ENCODE results near the gene LTB4R. TPM values are rescaled to one million over a fixed set of nuclear protein-coding genes. Genes with fewer than 3 reads are reported as not detected.

The LTB4R gene
- total RNA-seq, 1 donor from 2014 or later = 1.4 TPM

DNA sequence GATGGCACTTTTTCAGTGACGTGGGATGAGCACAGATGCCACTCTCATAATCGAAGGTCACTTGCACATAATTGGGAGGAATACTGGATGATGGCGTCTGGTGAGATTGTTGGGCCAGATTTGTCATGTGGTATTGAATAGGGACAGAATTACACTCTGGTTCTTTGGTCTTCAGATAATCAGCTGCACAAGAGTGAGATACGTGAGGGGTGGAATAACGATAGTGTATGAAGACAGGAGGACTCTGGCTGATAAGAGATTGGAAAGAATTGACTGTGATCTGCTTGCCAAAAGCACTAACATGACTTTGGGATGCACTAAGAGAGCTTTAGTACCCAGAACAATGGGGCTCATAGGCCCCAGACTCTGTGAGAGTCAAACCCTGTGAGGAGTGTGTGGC, 32.9 kb upstream of the LTB4R start:
- DNase-seq (ENCODE audit: low spot score) = no peak

DNA sequence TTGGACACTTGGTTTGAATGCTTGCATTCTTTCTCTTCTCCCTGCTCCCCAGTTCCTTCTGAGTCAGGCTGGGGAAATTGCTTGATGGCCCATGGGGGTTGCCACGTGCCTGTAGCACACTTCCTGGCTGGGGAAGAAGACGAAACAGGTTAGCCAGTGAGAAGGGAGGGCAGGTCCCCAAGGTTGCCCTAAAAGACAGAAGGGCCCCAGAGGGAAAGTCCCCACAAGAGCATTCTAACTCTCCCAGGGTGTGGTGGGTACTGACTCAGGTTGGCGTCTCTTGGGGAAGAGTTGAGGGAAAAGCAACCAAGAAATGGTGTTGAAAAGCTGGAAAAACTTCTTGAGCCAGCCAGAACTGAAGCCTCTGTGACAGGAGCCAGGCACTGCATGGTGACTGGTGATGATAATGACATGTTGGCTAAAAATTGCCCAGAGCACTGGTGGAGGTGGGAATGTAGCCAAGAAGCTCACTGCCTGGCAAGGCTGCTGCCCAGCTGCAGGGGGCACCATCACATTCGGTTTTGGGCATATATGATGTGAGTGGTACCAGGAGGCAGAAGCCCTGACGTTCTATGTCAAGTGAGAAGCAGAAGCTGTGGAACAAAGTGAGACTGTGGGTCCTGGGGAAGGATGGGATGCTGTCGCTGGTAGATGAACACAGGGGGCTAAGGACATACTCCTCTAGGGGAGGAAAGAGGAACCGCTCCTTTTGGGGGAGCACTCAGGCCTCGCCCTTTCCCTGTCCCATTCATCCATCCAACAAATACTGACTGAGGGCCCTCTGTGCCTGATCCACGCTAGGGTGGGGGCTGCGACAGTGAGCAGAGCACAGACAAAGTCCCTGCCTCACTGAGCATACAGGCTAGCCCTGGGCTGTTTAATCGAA, 31.8 kb upstream of the LTB4R start:
- DNase-seq (ENCODE audit: low spot score) = no peak

DNA sequence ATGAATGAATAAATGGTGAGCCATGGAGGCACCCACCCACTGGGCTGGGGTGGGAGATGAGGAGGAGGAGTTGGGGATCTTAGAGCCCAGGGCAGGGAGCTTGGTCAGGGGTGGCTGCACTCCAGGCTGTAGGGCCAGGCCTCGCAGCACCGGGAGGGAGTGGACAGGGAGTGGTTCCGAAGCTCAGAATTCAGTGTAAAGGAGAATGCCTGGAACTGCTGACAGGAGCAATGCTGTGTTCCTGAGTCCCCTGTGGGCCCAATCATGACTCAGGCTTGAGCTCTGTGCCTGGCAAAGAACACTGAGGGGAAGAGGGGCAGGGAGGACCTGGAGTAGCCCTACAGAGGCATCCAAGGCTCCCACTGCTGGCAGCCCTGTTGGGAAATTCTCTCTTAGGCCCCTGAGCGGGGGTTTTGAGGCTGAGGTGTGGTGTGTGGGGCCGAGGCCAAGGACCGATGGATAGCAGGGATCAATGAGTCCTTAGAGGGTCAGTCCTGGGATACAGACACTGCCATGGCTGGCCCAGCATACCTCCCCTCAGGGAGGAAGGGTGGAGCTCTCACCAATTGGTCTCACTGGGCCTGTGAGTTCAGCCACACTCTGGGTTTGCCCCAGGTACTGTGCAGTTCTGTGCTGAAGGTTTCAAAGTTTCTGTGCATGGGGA, 30.4 kb upstream of the LTB4R start:
- peak; percentile 40 for DNase-seq (ENCODE audit: low spot score)

DNA sequence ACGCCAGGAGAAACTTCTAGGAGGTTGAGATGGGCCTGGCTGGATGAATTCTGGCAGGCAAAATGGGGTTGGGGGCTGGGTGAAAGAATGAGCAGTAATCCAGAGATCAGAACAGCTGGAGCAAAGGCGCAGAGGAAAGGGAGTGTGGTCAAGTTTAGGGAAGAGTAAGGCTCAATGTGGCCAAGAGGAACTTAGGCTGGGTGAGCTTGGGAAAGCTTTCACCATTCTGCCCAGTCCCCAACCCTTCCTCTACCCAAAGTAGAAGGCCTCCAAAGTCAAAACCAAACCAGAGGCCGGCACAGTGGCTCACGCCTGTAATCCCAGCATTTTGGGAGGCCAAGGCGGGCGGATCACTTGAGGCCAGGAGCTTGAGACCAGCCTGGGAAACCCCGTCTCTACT, 29.7 kb upstream of the LTB4R start:
- no peak for DNase-seq (ENCODE audit: low spot score)

DNA sequence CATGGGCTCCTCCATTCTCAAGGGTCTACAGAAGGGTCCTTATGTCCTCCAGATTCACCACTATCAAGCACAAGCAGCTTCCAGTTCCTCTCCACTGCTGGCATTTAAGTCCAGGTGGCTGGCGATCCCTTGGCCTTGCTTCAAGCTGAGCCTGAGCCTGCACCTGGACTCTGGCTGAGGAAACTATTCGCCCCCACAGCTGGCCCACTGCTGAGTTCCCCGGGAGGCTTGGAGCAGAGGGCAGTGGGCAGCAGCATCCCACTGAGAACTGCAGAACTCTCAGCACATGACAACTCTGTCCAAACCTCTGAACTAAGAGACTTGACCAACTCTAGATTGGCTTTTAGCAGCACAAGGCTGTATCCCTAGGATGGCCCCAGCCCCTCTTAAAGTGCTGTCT, 28.6 kb upstream of the LTB4R start:
- no peak for DNase-seq (ENCODE audit: low spot score)

DNA sequence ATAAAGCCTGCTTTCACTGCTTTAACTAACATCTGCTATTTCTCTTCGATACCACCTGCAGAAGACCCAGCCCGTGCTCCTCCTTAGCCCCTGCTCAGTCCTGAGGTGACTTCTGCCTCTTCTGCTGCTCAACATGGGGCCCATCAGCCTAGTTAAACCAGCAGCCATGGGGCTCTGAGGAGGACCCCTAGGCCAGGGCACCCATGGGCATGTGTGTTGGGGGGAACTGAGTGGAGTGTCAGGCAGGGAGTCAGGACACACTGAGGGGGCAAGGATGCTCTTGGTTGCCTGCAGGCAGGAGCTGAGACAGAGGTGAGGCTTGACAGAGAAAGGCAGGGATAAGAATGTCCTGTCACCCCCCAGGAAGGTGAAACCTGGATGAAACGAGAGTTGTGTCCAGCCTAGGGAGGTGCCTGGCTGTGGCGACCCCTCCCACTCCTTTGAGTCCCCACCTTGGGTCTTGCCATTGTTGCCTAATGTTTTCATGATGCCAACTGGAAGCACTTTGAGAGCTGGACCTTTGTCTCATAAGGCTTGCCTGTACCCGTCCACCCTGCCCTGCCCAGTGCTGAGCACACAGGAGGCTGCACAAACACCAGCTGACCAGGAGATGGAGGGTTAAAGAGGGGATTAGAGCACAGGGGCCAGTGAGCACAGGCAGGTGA, 27.4 kb upstream of the LTB4R start:
- no peak for DNase-seq (ENCODE audit: low spot score)

DNA sequence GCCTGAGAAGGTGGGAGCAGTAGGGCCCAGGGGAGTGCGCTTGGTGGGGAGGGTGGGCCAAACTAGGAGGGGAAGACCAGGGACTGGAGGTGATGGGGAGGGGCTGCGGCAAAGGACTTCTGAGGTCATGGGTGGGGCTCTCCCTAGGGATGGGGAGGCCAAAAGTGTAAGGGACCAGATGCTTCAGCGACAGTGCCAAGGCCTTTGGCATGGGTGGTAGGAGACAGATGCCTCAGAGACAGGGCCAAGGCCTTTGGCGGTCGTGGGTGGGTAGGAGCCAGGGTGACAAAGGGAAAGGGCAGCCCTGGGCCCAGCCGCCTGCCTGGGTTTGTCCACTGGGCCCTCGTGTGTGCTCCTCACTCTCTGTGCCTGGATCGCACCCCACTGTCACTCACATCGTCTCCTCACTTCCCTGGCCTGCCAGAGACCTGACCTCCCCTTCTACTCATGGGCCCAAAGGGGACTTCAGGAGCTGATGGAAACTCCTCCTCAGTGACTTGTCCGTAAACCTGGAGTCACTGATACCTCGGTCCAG, 26.7 kb upstream of the LTB4R start:
- no peak for DNase-seq (ENCODE audit: low spot score)

DNA sequence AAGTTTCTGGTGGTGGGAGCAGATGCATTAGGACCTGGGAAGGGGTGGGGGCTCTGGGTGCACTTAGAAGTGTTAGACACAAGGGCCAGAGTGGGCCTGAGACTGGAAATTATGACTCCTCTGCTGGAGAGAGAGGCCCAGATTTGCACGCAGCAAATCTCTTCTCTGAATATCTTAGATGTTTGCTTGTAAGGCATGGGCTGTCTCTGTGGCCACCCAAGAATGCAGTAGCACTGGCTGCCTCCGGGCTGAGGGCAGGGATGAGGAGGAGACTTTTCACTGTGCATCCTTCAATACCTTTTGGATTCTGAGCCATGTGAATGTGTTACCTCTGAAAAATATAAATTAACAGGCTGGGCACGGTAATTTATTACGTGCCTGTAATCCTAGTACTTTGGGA, 26.0 kb upstream of the LTB4R start:
- DNase-seq (ENCODE audit: low spot score) = peak; percentile 49

DNA sequence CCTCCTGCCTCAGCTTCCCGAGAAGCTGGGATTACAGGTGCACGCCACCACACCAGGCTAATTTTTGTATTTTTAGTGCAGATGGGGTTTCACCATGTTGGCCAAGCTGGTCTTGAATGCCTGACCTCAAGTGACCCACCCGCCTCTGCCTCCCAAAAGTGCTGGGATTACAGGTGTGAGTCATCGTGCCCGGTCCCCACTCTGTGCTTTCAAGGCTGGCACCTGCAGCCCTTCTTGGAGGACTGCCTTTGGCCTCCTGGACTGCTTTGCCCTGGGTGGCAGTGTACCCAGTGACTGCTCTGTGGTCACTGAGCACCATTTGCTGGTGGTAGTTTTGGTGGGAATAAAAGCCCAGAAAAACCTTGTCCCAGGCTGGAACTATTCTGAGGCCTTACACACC, 24.3 kb upstream of the LTB4R start:
- no peak for DNase-seq (ENCODE audit: low spot score)

DNA sequence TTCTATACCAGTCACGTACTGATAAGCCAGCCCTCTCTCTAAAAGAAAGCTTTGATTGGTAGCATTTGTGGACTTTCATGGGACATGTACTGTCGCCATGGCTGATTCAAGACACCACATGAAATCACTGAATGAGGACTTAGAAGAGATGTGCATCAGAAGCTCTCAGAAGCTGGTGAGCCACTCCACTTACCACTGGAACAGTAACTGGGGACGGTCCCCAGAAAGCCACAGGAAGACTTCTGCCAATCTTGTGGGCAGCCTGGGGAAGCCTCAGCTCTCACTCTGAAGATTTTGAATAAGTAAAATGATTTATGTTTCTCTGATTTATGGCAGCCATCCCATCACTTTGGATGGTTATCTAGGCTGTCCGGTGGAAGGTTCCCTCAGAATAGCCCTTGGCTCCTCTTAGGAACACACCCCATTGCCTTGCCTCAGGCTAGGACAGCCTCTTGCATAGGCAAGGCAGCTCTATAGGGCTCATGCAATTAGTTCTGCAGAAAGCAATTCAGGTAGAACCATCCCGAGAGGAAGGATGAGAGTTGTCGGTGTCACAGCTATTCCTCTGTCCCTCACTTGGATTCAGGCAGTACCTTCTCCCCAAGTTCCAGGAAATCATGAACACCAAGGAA, 21.5 kb upstream of the LTB4R start:
- no peak for DNase-seq (ENCODE audit: low spot score)

DNA sequence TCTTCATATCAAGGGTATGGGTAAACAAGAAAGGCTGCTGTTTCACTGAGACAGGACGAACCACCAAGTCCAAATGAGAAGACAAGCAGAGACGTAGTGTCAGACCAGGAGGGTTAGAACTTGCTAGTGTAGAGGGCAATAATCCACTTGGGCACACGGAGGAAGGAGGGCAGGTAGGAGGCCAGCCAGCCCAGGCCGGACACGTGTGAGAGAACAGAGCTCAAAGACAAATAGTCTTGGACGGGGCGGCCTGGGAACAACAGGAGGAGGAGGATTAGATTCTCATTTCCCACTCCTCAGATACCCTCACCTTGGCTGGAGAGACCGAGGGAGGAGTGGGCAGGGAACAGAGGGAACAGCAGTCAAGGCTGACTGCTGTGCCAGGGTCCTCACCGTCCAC, 20.6 kb upstream of the LTB4R start:
- no peak for DNase-seq (ENCODE audit: low spot score)

DNA sequence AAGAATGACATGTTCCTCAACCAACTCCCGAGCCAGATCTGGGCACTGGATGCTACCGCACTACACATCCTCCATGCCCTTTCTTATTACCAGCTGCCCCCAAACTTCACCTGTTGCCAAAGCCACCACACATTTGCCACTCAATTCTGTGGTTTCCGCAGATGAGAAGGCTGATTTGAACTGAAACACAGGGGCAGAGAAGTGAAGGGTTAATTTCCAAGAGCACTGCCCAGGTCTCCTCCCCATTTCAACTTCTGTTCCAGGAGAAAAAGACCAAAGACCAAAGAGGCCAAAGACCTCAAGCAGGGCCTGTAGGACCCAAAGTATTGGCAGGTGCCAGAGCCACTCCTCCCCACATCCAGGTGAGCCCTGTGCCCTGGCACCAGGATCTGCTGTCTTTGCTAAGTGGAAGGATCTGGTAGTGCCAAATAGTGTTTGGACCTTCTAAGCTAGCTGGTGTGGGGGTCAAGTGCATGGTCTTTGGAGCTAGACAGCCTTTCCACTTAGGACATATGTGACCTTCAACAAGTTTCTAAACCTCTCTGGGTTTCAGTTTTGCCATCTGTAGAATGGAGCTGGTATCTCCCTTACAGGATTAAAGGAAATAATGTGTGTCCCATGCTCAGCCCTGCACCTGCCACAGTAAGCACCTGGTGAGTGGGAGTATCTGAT, 19.7 kb upstream of the LTB4R start:
- DNase-seq (ENCODE audit: low spot score) = no peak

DNA sequence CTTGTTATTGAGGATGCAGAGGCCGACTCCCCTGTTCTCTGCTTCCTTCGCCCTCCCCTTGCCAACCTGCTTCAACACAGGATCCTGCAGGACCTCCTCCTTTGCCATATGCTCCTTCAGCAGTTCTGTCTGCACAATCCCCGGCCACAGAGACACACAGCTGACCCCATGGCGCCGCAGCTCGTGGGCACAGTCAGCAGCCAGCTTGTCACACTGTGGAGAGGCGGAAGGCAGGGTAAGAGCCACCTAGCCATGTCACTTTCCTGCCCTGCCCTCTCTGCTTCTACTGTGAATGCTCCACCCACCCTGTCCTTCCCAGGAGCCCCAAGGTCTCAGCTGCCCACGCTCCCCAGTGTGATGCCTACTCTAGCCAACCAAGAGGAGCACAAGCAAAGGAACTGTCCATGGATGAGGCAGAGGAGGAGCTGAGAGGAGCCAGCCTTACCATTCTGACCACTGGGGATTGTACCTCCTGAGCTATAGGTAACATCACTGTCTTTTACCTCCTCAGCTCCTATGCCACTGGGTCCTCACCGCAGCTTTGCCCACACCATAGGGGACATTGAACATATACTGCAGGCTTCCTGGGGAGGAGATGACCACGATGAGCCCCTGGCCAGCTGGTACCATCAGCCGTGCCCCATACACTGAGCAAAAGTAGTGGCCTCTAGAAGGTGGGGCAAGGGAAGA, 19.0 kb upstream of the LTB4R start:
- no peak for DNase-seq (ENCODE audit: low spot score)

DNA sequence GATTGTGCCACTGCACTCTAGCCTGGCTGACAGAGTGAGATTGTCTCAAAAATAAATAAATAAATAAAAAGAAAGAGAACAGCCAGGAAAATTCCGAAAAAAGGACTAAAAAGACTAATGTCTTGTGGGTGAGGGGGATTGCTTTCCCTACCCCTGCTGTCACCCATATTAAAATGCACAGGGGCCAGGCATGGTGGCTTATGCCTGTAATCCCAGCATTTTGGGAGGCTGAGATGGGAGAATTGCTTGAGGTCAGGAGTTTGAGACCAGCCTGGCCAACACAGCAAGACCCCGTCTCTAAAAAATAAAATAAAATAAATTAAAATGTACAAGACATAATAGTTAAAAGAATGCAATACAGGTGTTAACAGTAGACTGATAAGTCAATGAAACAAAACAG, 17.8 kb upstream of the LTB4R start:
- DNase-seq (ENCODE audit: low spot score) = no peak

DNA sequence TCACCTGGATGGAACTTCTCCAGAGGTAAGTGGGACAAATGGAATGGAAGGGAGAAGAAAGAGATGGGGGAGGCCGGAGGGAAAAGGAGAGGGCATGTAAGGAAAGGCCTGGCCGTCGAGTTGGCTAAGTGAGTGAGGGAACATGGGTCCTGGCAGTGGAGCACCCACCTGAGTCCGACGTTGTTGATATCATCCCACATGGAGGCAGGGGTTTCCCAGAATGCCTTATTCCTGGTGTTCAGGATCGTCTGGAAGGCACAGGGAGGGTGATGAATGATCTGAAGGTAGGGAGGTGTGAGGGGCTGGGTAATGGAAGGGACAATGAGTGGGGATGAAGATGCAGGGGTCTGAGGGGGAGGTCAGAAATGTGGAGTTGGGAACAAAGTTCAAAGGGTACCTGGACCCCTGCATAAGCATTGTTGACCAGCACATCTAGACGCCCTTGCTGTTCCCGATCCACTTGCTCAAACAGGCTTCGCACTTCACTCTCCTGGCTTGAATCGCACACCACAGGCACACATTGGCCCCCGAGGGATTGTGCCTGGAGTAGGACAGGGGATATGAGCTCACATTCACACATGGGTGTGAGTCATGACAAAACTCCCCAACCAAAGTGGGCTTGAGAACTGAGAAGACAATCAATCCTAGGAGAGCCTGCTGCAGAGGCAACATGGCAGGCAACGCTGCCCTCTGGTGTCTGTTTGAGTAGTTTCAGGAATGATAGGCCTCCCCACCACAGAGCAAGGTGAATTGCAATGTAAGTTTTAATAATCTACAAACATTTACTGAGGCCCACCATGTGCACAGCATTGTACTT, 14.8 kb upstream of the LTB4R start:
- DNase-seq (ENCODE audit: low spot score) = peak; percentile 81

DNA sequence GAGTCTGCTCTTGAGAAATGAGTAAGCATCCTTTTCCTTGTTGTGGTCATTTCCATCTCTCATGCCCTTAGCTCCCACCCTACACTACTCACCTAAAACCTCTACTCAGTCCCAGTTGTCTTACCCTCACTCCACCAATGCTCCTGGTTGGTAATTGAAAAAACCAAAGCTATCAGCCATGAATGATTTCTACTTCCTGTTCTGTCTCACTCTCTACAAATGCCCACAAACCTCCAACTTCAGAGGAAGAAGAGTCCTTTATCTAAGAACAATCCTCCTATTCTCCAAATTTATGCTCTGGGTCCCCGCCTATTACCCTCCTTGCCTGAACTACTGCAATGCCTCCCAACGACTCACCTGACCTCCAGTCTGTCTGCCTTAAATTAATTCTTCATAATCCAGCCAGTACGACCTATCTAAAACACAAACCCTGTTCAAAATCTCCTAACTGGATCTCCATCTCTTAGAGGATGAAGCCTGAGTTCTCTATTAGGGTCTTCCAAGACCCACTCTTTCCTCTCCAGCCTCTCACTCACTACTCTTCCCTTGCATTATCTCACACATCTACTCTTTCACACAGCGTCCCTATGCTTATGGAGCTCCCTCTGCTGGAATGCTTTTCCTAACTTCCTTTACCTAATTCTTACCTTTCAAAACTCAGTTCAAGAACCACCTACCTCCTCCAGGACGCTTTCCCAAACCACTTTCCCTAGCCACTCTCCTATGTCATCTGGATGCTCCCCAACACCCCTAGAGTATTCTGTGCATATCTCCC, 13.9 kb upstream of the LTB4R start:
- DNase-seq (ENCODE audit: low spot score) = peak; percentile 38

DNA sequence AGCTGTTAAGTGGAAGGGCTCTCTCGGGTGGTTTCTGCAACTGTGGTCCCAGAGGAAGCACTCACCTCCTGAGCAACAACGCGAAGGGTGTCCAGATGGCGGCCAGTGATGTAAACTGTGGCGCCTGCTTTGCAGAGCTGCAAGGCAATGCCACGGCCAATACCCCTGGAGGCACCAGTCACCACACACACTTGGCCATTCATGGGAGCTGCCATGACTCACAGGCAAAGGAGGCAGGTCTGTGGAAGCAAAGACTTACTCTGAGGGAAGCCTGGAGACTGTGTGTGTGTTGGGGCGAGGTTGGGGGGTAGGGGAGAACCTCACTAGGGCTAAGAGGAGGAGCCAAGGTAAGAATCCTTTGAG, 12.4 kb upstream of the LTB4R start:
- no peak for DNase-seq (ENCODE audit: low spot score)

DNA sequence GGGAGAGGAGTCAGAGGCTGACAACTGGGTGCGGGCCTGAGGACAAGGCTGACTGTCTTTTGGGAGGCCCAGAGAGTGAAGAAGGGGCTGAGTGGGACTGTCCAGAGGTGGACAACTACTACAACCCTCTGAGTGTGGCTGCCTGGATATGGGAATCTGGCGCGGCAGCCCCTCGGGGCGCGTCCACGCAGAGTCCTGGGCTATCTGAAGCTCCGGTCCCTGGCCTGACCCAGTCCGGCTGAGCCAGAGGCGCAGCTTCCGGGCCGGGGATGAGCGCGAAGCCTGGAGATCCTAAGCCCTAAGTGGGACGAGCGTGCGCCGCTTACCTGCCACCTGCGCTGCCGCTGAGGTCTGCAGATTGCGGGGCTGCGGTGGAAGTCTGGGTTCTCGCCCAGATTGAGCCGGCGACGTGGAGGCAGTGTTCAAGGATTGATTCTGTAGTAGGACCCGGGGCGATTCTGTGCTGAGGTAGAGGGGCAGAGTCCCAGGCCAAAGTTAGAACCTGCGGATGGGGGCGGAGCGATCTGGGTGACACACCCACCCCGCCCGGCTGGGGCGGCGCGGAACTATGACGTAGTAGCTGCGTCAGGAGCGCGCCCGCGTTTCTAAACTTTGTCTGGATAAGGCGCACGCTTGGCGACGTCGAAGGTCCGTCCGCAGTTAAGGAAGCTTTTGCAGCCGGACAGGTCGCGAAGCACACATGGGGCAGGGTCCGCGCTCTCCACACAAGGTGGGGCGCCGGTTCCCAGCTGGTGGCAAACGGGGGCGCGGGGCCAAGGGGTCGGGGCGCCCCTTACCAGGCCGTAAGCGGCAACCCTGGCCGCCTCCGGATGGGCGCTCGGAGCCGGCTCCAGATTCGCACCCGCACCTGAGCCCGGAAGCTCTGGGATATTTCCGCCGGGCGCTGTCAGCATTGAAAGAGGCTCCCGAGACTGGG, 11.8 kb upstream of the LTB4R start, which contains the start of the genes DHRS1 and NOP9:
DHRS1 (minus strand) TSS at position 526 of the 937 bp plus-strand sequence. CDS start 674 bp downstream, outside the sequence.
NOP9 (plus strand) TSS at position 596 of the 937 bp plus-strand sequence; CDS start at position 701, 105 bp downstream.
- DNase-seq (ENCODE audit: low spot score) = peak; percentile 90
